ENCODE data around the gene RUVBL1.
"Not testable (repeated sequence)": the region's sequence is repeated elsewhere in the genome, so short reads cannot be mapped to it uniquely, and the experiment has no call there.

Gene RUVBL1

GRCh38 chr3:128123538-128124368 is at the start of gene RUVBL1:
Gene RUVBL1, minus strand, starts transcription at chr3:128123812. Its CDS starts 88 bp downstream, at chr3:128123724.
- peak; percentile 100 for DNase-seq

DNA sequence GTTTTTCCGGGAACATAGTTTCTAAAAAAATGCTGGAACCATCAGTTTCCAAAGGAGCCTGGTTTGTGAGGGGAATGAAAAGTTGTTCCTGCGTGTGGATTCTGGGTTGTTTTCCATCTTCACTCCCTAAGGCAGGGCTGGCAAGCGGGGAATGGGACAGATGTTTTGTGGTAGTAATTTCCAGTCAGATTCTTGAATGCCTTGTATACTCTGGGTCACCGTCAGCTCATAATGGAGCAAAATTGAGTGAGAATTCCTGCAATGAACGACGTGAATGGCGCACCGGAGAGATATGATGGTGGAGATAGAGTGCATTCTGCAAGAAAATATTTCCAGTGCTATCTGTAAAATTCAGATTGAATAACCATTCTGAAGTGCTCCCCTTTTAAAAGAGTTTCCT is 49.6 kb upstream of the RUVBL1 start:
- DNase-seq: no peak

DNA sequence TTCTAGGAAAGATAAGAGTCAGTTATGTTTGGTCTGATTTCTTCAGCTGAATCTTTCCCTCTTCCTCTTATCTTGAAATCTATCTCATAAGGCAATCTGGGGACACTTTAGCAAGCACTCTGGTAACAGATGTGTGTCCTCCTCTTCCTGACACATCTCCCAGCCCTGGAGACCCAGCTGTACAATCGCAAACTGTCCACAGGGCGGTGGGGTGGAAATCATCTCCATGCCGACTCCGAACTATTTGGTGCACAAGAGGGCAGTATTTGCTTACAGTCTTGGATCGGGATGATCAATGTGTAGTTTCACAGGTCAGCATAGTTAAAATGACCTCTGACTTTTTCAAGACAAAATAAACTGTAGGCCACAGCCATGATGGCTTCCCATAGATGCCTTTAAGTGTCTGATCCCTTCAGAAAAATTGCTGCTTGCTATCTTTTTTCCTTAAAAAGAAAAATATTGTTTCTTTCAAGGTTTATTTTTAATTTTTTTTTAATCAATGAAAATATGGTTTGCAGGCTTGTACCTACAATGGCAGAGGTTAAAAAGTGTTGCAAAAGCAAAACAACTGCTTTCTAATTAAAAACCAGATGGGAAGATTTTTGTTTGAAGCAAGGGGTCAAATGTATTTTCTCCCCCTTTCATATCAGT is 47.4 kb upstream of the RUVBL1 start:
- DNase-seq: peak; percentile 65 to 80

- no peak for DNase-seq
These were observed 45.2 kb upstream of the RUVBL1 start for GRCh38 chr3:128168836-128169235.

DNA sequence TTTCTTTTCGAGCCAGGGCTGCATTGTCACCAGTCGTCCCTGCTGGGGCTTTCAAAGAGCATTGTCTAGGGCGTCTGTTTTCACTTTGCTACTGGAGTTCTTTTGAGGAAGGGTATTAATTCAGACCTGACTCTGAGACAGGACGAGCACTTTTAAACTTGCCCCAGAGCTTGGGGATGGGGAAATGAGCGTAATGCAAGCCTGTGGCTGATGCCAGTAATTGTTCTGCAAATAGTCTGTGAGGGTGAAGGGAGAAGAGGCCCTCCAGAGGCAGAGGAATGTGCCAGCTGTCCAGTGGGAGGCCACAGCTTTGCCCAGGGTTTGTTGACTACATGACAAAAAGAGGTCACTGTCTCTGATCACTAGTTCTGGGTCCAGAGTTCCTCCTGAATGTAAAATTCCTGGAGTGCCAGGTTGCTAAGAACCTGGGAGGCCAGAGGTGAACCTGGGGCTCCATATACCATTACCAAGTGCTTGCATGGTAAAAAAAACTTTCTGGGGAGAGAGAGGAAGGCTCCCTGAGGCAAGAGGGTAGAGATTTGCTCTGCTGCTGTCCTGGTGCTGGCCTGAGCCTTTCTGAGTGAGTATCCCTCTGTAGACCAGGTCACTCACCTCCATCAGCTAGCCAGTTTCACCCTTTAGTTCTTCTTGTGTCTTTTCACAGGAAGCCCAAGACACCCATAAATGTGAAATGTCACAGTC is 44.5 kb upstream of the RUVBL1 start:
- DNase-seq: peak in 1 of 2 experiments; percentile 51

GRCh38 chr3:128167646-128167972 is 44.0 kb upstream of the RUVBL1 start:
- DNase-seq: no peak

GRCh38 chr3:128166971-128167453 is 43.4 kb upstream of the RUVBL1 start:
- no peak for DNase-seq

GRCh38 chr3:128163432-128163831 is 39.8 kb upstream of the RUVBL1 start:
- no peak for DNase-seq

- no peak for DNase-seq
These were observed 37.0 kb upstream of the RUVBL1 start for GRCh38 chr3:128160661-128161060.

DNA sequence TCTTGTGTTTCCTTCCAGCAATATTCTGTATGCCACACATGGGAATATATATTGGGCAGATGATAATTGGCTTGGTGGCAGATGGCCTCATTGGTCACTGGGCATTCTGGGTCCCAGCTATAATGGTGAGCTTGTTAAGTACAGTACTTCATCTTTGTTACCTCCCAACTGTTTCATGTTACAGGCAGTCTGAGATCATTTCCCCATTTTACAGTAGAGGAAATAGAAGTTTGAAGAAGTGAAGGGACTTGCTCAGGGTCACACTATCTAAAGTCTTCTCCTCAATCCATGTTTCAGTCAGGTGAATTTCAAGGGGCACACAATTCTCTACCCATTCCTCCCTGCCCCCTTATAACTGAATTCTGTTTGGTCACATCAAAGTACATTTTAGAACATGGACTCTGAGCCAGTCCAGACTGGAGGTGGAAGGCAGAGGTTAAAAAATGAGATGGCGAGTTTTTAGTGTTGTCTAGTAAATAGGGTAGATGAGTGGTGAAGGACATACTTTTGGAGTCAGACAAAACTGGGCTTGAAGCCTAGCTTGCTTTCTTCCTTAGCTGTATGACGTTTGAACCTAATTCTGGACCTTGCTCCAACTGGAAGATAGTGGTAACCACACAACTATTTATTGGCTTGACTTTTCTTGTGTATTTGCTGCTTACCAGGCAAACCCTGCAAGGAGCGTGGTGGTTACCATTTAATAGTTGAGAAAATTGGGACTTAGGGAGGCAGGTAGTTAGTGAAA is 32.2 kb upstream of the RUVBL1 start:
- DNase-seq: no peak

- not testable (repeated sequence) for DNase-seq
These were observed 30.7 kb upstream of the RUVBL1 start for GRCh38 chr3:128154354-128154753.

DNA sequence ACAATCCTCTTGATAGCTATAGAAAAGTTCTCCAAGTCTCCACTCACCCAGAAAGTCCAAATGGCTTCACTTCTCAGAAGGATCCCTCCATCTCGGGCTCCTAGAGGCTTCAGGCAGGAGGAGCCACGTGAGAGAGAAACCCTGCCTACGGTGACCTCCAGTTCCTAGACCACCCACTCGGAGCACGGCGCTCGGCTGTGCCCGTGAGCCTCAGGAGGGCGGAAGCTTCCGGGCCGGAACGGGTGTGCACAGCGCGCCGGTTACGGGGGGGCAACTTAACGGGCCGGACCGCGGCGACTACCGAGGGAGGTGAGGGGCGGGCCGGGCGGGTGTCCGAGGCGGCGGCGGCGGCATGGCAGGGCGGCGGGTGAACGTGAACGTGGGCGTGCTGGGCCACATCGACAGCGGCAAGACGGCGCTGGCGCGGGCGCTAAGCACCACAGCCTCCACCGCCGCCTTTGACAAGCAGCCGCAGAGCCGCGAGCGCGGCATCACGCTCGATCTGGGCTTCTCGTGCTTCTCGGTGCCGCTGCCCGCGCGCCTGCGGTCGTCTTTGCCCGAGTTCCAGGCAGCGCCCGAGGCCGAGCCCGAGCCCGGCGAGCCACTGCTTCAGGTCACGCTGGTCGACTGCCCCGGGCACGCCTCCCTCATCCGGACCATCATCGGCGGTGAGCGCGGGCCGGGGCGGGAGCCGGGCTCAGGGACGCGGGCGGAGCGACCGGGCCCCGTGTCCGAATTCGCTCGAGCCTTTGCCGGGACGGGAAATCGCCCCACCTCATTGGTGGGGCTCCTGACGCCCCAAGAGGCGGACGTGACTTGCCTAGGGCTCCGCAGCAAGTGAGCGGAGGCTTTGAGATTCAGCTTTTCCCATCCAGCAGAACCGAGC is 29.8 kb upstream of the RUVBL1 start, which contains the start of gene EEFSEC:
EEFSEC (plus strand) TSS at position 326 of the 886 bp plus-strand sequence; CDS start at position 353, 27 bp downstream.
- DNase-seq: peak; percentile 85 to 89

DNA sequence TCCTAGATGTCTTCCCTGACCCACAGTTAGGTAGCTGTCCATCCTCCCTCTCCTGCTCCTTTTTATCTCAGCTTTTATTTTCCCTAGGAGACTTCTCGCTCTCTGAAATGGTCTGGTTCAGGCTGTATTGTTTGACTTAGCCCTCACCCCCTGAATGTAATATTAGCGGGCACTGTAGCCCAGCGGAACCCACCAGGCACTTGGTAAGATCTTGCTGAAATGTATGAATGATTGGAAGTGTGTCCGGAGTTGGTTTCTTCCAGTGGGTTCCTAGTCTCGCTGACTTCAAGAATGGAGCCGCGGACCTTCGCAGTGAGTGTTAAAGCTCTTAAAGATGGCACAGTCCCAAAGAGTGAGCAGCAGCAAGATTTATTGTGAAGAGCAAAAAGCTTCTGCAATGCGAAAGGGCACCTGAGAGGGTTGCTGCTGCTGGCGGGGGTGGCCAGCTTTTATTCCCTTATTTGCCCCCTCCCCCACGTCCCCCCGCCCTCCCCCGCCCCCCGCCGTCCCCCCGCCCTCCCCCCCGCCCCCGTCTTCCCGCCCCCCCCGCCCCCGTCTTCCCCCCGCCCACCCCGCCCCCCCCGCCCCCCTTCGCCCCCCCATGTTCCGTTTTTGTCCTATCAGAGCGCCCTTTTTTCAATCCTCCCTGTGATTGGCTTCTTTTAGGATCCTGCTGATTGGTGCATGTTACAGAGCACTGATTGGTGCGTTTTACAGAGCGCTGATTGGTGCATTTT is 29.0 kb upstream of the RUVBL1 start:
- DNase-seq: peak in 1 of 2 experiments; percentile 73

- DNase-seq: no peak
These were observed 28.2 kb upstream of the RUVBL1 start for GRCh38 chr3:128151758-128152274.

GRCh38 chr3:128149650-128150049 is 26.0 kb upstream of the RUVBL1 start:
- DNase-seq: no peak

DNA sequence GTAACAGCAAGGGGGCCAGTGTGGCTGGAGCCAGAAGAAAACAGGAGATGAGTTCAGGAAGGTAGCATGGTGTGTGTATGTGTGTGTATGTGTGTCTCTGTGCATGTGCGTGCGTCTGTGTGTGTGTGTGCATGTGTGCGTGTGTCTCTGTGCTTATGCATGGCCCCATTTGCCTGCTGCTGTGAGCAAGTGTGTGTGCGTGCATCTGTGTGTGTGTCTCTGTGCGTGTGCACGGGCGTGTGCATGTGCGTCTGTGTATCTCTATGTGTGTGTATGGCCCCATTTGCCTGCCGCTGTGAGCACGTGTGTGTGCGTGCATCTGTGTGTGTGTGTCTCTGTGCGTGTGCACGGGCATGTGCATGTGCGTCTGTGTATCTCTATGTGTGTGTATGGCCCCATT is 22.6 kb upstream of the RUVBL1 start:
- DNase-seq: no peak

GRCh38 chr3:128145279-128145678 is 21.7 kb upstream of the RUVBL1 start:
- DNase-seq: no peak

GRCh38 chr3:128144512-128145187 is 21.0 kb upstream of the RUVBL1 start:
- no peak for DNase-seq

- no peak for DNase-seq
These were observed 19.9 kb upstream of the RUVBL1 start for GRCh38 chr3:128143496-128143895.

DNA sequence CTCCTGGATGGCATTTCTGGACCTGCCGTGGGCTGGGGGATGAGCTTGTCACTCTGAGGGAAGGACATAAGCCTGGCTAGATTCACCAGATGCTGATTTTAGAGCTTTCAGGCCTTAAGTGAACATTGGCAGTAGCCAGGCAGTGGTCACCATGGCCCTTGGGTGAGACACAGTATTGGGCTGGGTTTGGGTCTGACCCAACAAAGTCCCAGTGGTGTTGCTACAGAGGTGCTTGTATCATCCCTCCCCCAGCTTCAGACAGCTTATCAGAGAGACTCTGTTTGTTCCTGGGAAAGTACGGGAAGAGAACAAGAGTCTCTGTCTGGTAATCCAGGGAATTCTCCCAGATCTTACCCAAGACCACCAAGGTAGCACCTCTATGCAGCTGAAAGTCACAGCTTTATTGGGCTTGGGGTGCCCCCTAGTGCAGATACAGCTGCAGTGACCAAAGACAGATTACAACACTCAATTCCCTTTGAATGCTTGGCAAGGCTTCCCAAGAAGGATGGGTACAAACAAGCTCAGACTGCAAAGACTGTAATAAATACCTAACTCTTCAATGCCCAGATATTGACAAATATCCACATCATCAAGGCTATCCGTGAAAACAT is 9.8 kb upstream of the RUVBL1 start:
- peak; percentile 26 to 66 for DNase-seq

All from NCI-H2081 (cell line).